Posterior vena cava (tissue), 2 donors: ENCODE data around the gene PRKACB. TPM values are rescaled to one million over a fixed set of nuclear protein-coding genes. Genes with fewer than 3 reads are reported as not detected.
"Not testable (repeated sequence)": the region's sequence is repeated elsewhere in the genome, so short reads cannot be mapped to it uniquely, and the experiment has no call there.

Source experiments
- DNase-seq: peaks from one replicate; pipeline ENCODE4 v3.0.0-alpha.2; 2020; ENCODE audit warnings: low spot score
- intact Hi-C, 2 donors: fragments of 100-400 bp; cut with DNase I; formaldehyde crosslinking; loops; one replicate each; pipeline versions ENCODE4 v1.14.1 to v1.14.2; 2022 to 2023
- total RNA-seq, 2 donors: library from RNA; stranded (reverse); fragmentation: NEBNext Ultra II Directional; extraction: Animal tissue kit (Norgen Biotek cat#: 25700); gene quantifications; one replicate each; pipeline ENCODE4 v1.2.1, GENCODE V29; 2021
- donor health status: DM: yes; HTN: yes; CAD: no.
- donor health status: DM: yes; HTN: yes; CAD: no.

The PRKACB gene
- total RNA-seq, 2 donors from 2014 or later, result 69.2 to 80.2 TPM

GRCh38 chr1:84199257-84199656, 55.2 kb downstream of the PRKACB start:
- intact Hi-C loops, result no loop called here
- no peak for DNase-seq

- intact Hi-C loops, result no loop called here
- no peak for DNase-seq
These were observed 58.1 kb downstream of the PRKACB start for GRCh38 chr1:84202126-84202525.

- DNase-seq, result no peak
- intact Hi-C loops, result no loop called here
These were observed 62.3 kb downstream of the PRKACB start for GRCh38 chr1:84206375-84206774.

- intact Hi-C loops, result no loop called here
- no peak for DNase-seq
These were observed 64.9 kb downstream of the PRKACB start for GRCh38 chr1:84208935-84209334.

GRCh38 chr1:84214115-84214956, 70.3 kb downstream of the PRKACB start:
- intact Hi-C loops, result no loop called here
- DNase-seq, result no peak

DNA sequence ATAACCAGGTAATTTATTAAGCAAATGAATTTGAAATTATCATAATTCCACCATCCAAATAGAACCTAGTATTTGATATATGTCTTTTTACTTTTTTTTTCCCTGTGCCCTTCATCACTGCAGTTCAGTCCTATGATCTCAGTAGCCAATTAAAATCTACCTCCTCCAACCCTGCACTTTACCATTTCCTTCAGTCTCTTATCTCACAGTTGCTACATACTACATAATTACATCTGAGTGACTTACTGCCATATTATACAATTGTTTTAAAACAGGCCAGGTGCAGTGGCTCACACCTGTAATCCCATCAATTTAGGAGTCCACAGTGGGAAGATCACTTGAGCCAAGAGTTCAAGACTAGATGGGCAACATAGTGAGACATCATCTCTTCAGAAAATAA, 73.2 kb downstream of the PRKACB start:
- intact Hi-C loops, result no loop called here
- DNase-seq, result no peak

GRCh38 chr1:84223751-84224432, 79.8 kb downstream of the PRKACB start:
- DNase-seq, result no peak
- intact Hi-C loops, result no loop called here

DNA sequence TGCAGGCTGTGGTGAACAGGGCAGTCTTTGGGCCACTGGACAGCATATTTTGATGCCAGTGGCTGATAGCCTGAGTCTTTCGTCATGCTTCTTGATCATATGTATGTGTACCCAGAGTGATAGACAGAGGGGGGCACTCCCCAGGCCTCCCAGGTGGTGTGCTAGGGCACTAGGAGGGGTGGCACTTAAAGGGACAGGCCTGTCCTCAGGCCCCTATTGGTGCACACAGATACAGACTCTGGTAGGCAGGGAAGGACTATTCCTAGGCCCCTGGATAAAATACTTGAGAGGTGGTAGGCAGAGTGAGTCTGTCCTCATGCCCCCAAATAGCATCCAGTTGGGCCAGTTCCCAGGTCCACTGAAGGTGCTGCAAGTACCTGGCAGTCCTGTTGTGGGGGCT, 80.8 kb downstream of the PRKACB start:
- intact Hi-C loops, result no loop called here
- no peak for DNase-seq

- no peak for DNase-seq
- intact Hi-C loops, result loop anchor here in 1 of 2 donors (2.0 kb wide), 1 partner anchor 57 kb away; no protein-coding TSS in a partner anchor
These were observed 81.6 kb downstream of the PRKACB start for GRCh38 chr1:84225646-84226045.

DNA sequence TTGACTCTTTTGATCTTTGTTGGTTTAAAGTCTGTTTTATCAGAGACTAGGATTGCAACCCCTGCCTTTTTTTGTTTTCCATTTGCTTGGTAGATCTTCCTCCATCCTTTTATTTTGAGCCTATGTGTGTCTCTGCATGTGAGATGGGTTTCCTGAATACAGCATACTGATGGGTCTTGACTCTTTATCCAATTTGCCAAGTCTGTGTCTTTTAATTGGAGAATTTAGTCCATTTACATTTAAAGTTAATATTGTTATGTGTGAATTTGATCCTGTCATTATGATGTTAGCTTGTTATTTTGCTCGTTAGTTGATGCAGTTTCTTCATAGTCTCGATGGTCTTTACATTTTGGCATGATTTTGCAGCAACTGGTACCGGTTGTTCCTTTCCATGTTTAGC, 88.6 kb downstream of the PRKACB start:
- intact Hi-C loops, DNase-seq: not testable (repeated sequence)

DNA sequence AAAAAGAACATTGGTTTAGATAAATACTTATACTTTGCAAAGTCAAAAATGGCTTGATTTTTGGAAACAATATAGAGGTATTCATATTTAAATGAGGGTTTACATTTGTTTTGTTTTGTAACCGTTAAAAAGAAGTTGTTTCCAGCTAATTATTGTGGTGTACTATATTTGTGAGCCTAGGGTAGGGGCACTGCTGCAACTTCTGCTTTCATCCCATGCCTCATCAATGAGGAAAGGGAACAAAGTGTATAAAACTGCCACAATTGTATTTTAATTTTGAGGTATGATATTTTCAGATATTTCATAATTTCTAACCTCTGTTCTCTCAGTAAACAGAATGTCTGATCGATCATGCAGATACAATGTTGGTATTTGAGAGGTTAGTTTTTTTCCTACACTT, 92.2 kb downstream of the PRKACB start:
- no peak for DNase-seq
- intact Hi-C loops, result no loop called here

DNA sequence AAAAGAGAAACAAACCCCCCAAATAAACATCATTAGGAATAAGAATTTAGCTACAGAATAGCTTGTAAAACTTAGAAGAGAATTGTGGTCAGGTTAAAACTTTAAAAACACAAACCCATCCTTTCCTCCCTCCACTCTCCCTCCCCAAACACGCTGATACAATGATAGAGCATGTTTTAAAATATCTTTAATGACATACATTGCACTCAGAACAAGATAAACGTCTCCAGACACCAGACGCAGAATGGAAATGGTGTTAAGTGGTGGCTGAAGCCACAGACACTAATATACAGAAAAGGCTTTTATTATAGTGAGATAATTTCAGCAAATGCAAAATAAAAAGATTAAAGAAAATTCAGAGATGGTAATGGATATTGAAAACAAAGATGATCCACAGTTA, 98.6 kb downstream of the PRKACB start:
- intact Hi-C loops, result no loop called here

DNA sequence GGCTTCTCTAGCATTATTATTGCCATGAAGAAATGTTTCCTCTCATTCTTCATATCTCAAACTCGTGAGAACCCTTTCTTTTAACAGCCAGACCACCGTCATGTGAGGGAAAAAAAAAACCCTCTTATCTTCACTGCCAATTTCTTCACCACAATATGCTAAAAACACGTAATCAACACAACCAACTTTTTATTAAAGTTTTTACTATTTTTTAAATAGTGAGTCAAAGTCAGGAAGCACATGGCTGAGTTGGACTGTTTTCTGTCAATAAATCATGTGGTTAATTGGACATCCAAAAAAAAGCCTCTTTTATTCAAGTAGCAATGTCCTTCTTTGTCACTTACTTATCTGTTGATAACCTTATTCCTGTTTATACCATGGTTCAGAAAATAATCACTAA, 101.5 kb downstream of the PRKACB start:
- no peak for DNase-seq
- intact Hi-C loops, result no loop called here

More for the DNA sequence above, 98.6 kb downstream of the PRKACB start:
- no peak for DNase-seq

DNA sequence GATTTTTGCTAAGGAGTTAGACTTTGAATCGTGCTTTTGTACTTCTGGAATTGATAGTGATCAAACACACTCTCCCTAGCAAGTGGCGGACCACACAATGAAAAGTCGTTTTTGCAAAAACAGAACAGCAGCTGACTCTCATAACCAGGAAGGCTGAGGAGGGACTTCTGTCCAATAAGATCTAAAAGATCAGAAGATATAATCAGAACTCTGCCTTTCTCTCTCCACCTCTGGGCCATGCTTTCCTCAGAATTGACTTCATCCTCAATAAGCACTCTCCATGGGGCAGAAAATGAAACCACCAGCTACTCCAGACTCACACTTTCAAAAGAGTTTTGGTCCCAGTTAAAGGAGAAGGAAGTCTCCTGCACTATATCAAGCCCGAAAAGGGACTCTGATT, 102.1 kb downstream of the PRKACB start:
- intact Hi-C loops, result no loop called here
- DNase-seq, result no peak

DNA sequence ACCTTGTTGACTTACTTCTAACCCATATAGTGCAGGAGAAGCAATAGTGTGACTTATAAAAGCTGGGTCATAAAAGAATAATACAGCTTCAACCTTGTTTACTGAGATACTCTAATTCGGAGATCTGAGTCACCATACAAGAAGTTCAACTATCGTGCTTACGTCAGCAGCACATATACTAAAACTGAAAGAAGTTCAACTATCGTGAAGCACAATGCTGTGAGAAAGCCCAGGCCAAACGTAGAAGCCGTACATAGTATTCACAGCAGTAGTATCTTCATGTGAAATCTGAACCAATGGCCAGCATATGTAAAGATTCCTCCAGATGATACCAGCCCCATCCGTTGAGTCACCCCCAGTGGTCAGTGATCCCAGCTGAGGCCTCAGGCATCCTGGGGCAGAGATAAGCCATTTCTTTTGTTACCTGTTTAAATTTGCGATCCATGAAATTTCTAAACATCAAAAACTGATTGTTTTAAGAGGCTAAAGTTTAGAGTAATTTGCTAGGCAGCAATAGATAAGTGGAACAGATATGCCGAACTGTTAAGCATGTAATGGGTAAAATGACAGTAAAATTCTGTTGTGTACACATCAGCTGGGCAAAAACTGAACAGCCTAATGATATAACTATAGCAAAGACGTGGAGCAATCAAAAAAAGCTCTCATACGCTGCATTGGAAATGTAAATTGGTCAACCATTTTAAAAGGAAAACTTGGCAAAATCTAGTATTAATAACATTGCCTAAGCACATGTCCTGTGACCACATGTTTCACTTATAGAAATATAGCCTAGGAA, 103.6 kb downstream of the PRKACB start:
- intact Hi-C loops, result no loop called here

DNA sequence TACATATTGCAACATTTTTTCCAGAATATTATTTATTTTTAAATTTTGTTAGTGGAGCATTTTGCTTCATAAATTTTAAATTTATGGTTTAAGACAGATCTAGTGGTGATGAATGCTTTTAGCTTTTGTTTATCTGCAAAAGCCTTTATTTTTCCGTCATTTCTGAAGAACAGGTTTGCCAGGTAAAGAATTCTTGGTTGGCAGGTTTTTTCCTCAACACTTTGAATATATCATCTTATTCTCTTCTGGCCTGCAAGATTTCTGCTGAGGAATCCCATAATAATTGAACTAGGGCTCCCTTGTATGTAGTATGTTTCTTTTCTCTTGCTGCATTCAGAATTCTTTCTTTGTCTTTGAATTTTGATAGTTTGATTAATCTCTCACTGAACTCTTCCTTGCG, 106.6 kb downstream of the PRKACB start:
- intact Hi-C loops, result no loop called here
- DNase-seq, result no peak

More for the DNA sequence above, 103.6 kb downstream of the PRKACB start:
- no peak for DNase-seq

- intact Hi-C loops, result no loop called here
- DNase-seq, result no peak
These were observed 109.0 kb downstream of the PRKACB start for GRCh38 chr1:84253036-84253435.

DNA sequence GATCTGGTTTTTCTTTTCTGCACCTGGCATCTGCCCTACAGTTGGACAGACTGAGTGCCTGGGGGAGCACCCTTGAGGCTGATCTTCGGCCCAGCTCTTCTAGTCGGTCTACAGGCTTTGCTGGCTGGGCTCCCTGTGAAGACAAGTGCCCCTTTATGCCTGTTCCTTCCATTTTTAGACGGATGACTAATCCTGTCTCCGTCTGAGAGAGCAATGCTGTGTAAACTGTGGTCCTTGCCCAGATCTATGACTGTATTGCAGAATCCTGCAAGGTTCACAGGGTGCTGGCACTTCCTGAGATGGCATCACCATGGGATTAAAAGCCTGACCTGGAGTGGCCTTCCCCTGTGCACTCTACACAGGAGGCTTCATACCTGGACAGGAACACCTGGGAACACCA, 109.8 kb downstream of the PRKACB start:
- no peak for DNase-seq
- intact Hi-C loops, result no loop called here

DNA sequence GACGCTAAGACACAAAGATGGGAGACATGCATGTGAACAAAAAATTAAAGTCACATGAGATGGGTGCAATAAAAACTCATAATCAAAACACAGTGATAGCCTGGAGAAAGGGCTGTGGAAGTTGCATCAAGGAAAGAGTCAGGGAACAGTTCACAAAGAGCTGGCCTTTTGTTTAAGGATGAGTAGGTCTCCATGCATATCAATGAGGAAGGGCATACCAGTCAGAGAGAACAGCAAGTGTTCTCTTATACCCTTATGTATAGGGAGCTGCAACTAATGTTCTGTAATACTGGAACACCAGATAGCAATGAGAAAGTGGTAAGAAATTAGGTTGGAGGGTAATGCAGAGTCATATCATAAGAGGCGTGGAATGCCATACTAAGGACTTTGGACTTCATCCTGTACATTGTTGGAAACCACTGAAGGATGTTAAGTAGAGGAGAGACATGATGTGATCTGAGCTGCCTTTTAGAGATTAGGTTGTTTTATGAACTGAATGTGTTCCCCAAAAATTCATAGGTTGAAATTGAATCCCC, 110.7 kb downstream of the PRKACB start:
- intact Hi-C loops, result no loop called here
- no peak for DNase-seq

DNA sequence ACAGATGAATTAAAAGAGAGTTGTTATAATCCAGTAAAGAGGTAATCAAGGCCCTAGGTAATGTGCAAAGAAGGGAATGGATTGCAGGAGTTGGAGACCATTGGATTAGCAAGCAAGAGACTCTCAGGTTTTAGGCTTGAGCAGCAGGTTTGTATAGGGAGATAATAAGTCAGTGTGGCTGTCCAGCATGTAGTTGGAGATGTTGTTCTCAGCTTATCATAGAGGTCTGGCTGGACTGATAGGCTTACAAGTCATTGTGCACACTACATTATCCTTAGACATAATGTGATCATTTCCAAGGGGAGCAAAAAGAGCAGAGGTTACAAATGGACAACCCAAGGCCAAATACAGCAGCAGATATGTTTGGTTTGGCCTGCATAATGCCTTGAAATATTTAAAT, 111.5 kb downstream of the PRKACB start:
- intact Hi-C loops, result no loop called here
- no peak for DNase-seq
